ENCODE results near the gene ANKRD13A. TPM values are rescaled to one million over a fixed set of nuclear protein-coding genes. Genes with fewer than 3 reads are reported as not detected.
A peak's percentile ranks its signal among the peaks of the same experiment; 100 is the strongest.
"Not testable (repeated sequence)": the region's sequence is repeated elsewhere in the genome, so short reads cannot be mapped to it uniquely, and the experiment has no call there.

The ANKRD13A gene
- total RNA-seq, 2 donors from 2014 or later: 26.0 to 31.8 TPM

DNA sequence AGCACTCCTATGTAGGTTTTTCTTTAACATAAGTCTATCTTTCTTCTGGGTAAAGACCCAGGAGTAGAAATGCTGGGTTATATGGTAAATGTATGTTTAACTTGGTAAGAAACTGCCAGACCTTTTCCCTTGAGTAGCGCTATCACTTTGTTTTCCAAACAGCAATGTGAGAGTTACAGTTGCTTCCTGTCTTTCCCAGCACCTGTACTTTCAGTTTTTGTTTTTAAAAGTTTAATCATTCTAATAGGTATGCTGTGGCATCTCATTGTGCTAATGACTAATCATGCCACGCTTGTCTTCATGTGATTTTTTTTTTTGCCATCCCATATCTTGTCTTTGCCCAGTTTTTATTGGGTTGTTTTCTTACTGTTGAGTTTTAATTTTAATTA, 31.2 kb upstream of the ANKRD13A start:
- Histone ChIP-seq H3K36me3 (peaks cover 43% of the 10 kb centered on the region), H3K27ac (no peak overlapping the region)

DNA sequence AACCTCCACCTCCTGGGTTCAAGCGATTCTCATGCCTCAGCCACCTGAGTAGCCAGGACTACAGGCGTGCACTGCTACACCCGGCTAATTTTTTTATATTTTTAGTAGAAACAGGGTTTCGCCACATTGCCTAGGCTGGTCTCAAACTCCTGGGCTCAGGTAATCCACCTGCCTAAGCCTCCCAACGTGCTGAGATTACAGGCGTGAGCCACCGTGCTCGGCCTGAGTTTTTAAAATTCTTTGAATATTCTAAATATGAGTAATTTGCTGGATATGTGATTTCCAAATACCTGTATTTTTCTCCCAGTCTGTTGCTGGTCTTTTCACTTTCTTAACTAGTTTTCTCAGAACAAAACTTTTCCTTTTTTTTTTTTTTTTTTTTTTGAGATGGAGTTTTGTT, 30.4 kb upstream of the ANKRD13A start:
- TF ChIP-seq, protein P1, sequence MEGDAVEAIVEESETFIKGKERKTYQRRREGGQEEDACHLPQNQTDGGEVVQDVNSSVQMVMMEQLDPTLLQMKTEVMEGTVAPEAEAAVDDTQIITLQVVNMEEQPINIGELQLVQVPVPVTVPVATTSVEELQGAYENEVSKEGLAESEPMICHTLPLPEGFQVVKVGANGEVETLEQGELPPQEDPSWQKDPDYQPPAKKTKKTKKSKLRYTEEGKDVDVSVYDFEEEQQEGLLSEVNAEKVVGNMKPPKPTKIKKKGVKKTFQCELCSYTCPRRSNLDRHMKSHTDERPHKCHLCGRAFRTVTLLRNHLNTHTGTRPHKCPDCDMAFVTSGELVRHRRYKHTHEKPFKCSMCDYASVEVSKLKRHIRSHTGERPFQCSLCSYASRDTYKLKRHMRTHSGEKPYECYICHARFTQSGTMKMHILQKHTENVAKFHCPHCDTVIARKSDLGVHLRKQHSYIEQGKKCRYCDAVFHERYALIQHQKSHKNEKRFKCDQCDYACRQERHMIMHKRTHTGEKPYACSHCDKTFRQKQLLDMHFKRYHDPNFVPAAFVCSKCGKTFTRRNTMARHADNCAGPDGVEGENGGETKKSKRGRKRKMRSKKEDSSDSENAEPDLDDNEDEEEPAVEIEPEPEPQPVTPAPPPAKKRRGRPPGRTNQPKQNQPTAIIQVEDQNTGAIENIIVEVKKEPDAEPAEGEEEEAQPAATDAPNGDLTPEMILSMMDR (IDR thresholded peaks at IDR 0.05): no peak
- no peak for DNase-seq (ENCODE audit: low spot score)
- Histone ChIP-seq H3K4me3 (no peak overlapping the region), H3K4me1 (peaks cover 0 to 5% of the 10 kb centered on the region in 2 donors), H3K36me3 (peaks cover 46% of the 10 kb centered on the region), H3K27me3 (no peaks in the 10 kb centered on the region), H3K27ac (no peak overlapping the region), H3K9me3 (no peaks in the 10 kb centered on the region)

More for the DNA sequence above, 31.2 kb upstream of the ANKRD13A start:
- no peak for DNase-seq (ENCODE audit: low spot score)
- H3K9me3 ChIP-seq: no peaks in the 10 kb centered on the region
- no peak overlapping the region for H3K4me3 ChIP-seq
- TF ChIP-seq, protein P1 (IDR thresholded peaks at IDR 0.05): no peak
- no peaks in the 10 kb centered on the region for H3K27me3 ChIP-seq
- H3K4me1 ChIP-seq: peaks cover 0 to 8% of the 10 kb centered on the region in 2 donors

DNA sequence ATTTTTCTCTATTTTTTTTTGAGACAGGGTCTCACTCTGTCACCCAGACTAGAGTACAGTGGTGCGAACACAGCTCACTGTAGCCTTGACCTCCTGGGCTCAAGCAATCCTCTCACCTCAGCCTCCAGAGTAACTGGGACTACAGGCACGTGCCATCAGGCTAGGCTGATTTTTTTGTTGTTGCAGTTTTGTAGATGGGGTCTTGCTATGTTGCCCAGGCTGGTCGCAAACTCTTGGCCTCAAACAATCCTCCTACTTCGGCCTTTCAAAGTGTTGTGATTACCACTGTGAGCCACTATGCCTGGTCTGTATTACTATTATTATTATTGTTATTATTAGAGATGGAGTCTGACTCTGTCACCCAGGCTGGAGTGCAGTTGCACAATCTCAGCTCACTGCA, 26.4 kb upstream of the ANKRD13A start:
- Histone ChIP-seq H3K9me3 (no peaks in the 10 kb centered on the region), H3K36me3 (peaks cover 54% of the 10 kb centered on the region), H3K4me1 (no peaks in the 10 kb centered on the region), H3K27ac (no peak overlapping the region), H3K4me3 (no peak overlapping the region), H3K27me3 (no peaks in the 10 kb centered on the region)
- no peak for DNase-seq (ENCODE audit: low spot score)
- TF ChIP-seq, protein P1 (IDR thresholded peaks at IDR 0.05): no peak

DNA sequence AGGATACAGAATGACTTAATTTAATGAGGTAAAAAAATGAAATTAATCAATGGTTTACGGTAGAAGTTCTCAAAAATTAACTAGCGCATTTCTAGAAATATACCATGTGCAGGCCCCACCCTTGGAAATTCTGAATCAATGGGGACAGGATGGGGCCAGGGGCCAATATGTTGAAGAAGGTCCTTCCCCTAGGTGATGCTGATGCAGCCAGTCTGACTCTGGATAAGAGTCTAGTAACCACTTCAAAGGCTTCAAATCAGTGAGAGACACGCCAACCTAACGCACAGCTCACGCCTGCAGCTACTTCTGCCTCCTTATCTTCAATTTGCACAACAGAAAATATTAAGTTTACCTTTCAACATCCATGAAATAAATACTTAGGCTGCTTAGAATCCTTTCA, 17.9 kb upstream of the ANKRD13A start:
- Histone ChIP-seq H3K27me3 (no peaks in the 10 kb centered on the region), H3K4me1 (no peaks in the 10 kb centered on the region), H3K9me3 (no peaks in the 10 kb centered on the region), H3K4me3 (no peak overlapping the region), H3K27ac (no peak overlapping the region), H3K36me3 (peaks cover 93% of the 10 kb centered on the region)
- TF ChIP-seq, protein P1 (IDR thresholded peaks at IDR 0.05): no peak
- DNase-seq (ENCODE audit: low spot score): peak; percentile 13

DNA sequence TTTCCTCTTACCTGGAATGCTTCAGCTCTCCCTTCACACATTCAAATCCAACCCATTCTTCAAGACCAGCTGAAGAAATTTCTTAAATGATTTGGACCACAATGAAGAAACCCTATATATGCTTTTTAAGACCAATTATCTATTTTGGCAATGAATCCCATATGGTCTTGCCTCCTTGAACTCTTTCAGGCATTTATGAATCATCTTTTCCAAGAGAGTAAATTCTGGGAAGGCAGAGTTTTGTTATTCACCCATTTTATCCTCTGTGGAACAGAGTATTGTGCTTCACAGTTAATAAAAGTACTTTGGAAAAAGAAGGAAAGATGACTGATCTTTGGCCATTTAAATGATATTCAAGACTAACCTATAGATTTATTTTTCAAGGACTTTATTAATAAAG, 17.0 kb upstream of the ANKRD13A start:
- DNase-seq (ENCODE audit: low spot score): no peak
- TF ChIP-seq, protein P1 (IDR thresholded peaks at IDR 0.05): no peak
- no peaks in the 10 kb centered on the region for H3K27me3 ChIP-seq
- no peaks in the 10 kb centered on the region for H3K9me3 ChIP-seq
- H3K36me3 ChIP-seq: peaks cover 94% of the 10 kb centered on the region
- no peak overlapping the region for H3K27ac ChIP-seq
- H3K4me1 ChIP-seq: no peaks in the 10 kb centered on the region
- H3K4me3 ChIP-seq: no peak overlapping the region

DNA sequence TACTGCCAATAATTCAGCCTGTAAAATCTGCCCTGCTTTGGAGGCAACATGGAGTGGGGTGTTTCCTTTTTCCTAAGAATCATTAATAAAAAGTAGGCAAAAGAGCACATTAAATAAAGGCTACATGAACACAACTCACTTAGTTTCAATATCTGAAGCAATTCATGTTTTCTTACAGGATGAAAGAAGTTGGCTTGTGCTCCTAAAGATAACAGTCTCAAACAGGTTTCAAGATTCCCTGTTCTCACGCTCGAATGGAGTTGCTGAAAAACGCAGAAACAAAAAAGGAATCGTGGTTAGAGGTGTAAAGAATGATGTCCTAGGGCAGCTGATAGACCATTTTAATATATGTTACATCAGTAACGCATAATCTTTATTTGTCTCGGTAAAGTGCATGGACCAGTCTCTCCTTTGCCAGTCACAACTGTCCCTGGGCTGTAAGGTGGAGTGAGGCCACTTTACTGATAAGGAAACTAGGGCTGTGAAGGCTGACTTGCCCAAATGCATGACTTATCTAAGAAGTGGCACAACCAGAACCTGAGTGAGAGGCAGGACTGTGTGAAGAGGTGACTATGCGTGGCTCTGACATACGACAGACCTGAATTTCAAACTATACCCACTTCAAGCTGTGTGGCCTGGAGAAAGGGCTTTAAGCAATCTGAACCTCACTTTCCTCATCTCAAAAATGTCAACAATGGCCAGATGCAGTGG, 15.6 kb upstream of the ANKRD13A start:
- Histone ChIP-seq H3K4me3 (no peak overlapping the region), H3K27me3 (no peaks in the 10 kb centered on the region), H3K36me3 (peaks cover 96% of the 10 kb centered on the region), H3K9me3 (no peaks in the 10 kb centered on the region), H3K27ac (no peak overlapping the region), H3K4me1 (no peaks in the 10 kb centered on the region)
- TF ChIP-seq, protein P1 (IDR thresholded peaks at IDR 0.05): no peak
- no peak for DNase-seq (ENCODE audit: low spot score)

DNA sequence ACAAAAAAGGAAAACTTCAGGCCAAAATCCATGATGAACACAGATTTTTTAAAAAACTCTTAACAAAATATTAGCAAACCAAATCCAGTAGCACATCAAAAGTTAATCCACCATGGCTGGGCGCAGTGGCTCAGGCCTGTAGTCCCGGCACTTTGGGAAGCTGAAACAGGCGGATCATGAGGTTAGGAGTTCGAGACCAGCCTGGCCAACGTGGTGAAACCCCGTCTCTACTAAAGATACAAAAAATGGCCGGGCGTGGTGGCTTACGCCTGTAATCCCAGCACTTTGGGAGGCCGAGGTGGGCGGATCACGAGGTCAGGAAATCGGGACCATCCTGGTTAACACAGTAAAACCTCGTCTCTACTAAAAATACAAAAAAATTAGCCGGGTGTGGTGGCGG, 13.0 kb upstream of the ANKRD13A start:
- H3K36me3 ChIP-seq: peaks cover 81% of the 10 kb centered on the region
- H3K27me3 ChIP-seq, H3K9me3 ChIP-seq, H3K4me1 ChIP-seq, H3K4me3 ChIP-seq, H3K27ac ChIP-seq: not testable (repeated sequence)
- peak; percentile 51 for DNase-seq (ENCODE audit: low spot score)
